Measurements from ENCODE around the gene SBNO2.

Gene SBNO2

DNA sequence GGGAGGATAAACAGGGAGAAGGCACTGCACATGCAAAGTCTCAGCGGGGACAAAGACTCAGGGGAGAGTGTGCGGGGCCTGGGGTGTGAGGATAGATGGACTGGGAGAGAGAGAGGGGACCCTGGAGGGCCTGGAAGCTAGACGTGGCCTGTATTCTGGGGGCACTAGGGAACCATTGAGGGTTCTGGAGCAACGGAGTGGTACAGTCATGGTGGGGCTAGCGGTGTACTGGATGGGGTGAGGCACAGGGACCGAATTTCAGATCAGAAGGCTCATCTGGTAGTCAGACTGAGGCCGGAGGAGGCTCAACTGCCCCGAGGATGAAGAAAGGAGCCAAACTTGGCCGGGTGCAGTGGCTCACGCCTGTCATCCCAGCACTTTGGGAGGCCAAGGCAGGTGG lies 8.0 kb upstream of the SBNO2 start:
- TF ChIP-seq ZNF565 (CRISPR knock-in tag; conservative IDR thresholded peaks at IDR 0.05; ENCODE audit: low read depth) (no peak), TOX (CRISPR knock-in tag; IDR thresholded peaks at IDR 0.05; ENCODE audit: borderline replicate concordance) (no peak), PPARA (CRISPR knock-in tag; IDR thresholded peaks at IDR 0.05; ENCODE audit: borderline replicate concordance) (no peak), ZNF8 (CRISPR knock-in tag; IDR thresholded peaks at IDR 0.05) (no peak), BACH2 (CRISPR knock-in tag; IDR thresholded peaks at IDR 0.05; ENCODE audit: borderline replicate concordance) (no peak), OSR1 (CRISPR knock-in tag; IDR thresholded peaks at IDR 0.05) (no peak), ISL1 (CRISPR knock-in tag; IDR thresholded peaks at IDR 0.05) (no peak)
- ATAC-seq: no peak

DNA sequence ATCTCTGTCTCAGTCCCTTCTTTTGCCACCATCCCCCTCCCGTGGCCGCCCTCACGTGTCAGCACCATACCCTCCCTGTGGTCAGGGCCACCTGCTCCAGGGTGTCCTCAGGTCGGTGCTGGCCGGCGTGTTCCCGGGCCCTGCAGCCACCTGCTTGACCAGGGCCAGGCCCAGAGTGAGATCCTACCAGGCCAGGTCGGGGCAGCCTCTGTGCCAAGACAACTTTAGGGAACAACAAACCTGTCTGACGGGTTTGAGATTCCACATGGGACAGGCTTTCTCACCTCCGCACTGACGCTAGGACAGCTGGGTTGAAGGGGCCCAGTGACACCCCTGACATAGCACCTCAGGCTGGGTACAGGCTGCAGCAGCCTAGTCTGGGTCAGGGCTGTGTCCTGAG lies 7.5 kb upstream of the SBNO2 start:
- ATAC-seq: no peak
- TF ChIP-seq, protein P1, sequence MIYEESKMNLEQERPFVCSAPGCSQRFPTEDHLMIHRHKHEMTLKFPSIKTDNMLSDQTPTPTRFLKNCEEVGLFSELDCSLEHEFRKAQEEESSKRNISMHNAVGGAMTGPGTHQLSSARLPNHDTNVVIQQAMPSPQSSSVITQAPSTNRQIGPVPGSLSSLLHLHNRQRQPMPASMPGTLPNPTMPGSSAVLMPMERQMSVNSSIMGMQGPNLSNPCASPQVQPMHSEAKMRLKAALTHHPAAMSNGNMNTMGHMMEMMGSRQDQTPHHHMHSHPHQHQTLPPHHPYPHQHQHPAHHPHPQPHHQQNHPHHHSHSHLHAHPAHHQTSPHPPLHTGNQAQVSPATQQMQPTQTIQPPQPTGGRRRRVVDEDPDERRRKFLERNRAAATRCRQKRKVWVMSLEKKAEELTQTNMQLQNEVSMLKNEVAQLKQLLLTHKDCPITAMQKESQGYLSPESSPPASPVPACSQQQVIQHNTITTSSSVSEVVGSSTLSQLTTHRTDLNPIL (CRISPR knock-in tag; IDR thresholded peaks at IDR 0.05; ENCODE audit: low read depth): no peak
- TF ChIP-seq CSDC2 (CRISPR knock-in tag; IDR thresholded peaks at IDR 0.05) (no peak), RARB (CRISPR knock-in tag; IDR thresholded peaks at IDR 0.05) (no peak), TSHZ2 (CRISPR knock-in tag; IDR thresholded peaks at IDR 0.05) (no peak), ZFP30 (CRISPR knock-in tag; IDR thresholded peaks at IDR 0.05) (no peak), ZC3H10 (CRISPR knock-in tag; IDR thresholded peaks at IDR 0.05) (no peak), ISL1 (CRISPR knock-in tag; IDR thresholded peaks at IDR 0.05) (no peak), CSRNP3 (CRISPR knock-in tag; IDR thresholded peaks at IDR 0.05) (no peak), OSR1 (CRISPR knock-in tag; IDR thresholded peaks at IDR 0.05) (no peak), ZNF565 (CRISPR knock-in tag; conservative IDR thresholded peaks at IDR 0.05; ENCODE audit: low read depth) (no peak), ZNF70 (CRISPR knock-in tag; IDR thresholded peaks at IDR 0.05) (no peak), SNAI2 (CRISPR knock-in tag; IDR thresholded peaks at IDR 0.05) (no peak)
- TF ChIP-seq, protein P2, sequence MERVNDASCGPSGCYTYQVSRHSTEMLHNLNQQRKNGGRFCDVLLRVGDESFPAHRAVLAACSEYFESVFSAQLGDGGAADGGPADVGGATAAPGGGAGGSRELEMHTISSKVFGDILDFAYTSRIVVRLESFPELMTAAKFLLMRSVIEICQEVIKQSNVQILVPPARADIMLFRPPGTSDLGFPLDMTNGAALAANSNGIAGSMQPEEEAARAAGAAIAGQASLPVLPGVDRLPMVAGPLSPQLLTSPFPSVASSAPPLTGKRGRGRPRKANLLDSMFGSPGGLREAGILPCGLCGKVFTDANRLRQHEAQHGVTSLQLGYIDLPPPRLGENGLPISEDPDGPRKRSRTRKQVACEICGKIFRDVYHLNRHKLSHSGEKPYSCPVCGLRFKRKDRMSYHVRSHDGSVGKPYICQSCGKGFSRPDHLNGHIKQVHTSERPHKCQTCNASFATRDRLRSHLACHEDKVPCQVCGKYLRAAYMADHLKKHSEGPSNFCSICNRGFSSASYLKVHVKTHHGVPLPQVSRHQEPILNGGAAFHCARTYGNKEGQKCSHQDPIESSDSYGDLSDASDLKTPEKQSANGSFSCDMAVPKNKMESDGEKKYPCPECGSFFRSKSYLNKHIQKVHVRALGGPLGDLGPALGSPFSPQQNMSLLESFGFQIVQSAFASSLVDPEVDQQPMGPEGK (CRISPR knock-in tag; IDR thresholded peaks at IDR 0.05; ENCODE audit: borderline replicate concordance): no peak

- TF ChIP-seq ZNF8 (CRISPR knock-in tag; IDR thresholded peaks at IDR 0.05) (no peak), TSHZ2 (CRISPR knock-in tag; IDR thresholded peaks at IDR 0.05) (no peak), ESRRG (CRISPR knock-in tag; IDR thresholded peaks at IDR 0.05) (no peak), RARB (CRISPR knock-in tag; IDR thresholded peaks at IDR 0.05) (no peak), OSR1 (CRISPR knock-in tag; IDR thresholded peaks at IDR 0.05) (no peak), ISL1 (CRISPR knock-in tag; IDR thresholded peaks at IDR 0.05) (no peak), TCF4 (CRISPR knock-in tag; IDR thresholded peaks at IDR 0.05; ENCODE audit: borderline replicate concordance) (no peak)
- ATAC-seq: peak; percentile 54
Observed at GRCh38 chr19:1177322-1178114, 3.5 kb upstream of the SBNO2 start.
